ENCODE results near the gene PCCB.

- TF ChIP-seq AR (CRISPR knock-in tag; IDR thresholded peaks at IDR 0.05) (no peak), IRF2 (CRISPR knock-in tag; IDR thresholded peaks at IDR 0.05; ENCODE audit: borderline replicate concordance, low read depth) (no peak), CTCF (IDR thresholded peaks at IDR 0.05) (no peak), KAT7 (CRISPR knock-in tag; IDR thresholded peaks at IDR 0.05; ENCODE audit: borderline replicate concordance) (no peak), ATF6 (CRISPR knock-in tag; IDR thresholded peaks at IDR 0.05) (no peak), ZNF138 (CRISPR knock-in tag; conservative IDR thresholded peaks at IDR 0.05) (no peak), HMGXB4 (CRISPR knock-in tag; IDR thresholded peaks at IDR 0.05) (no peak), CBFB (CRISPR knock-in tag; IDR thresholded peaks at IDR 0.05; ENCODE audit: low read depth) (no peak), CREB1 (CRISPR knock-in tag; IDR thresholded peaks at IDR 0.05) (no peak), NR3C1 (CRISPR knock-in tag; conservative IDR thresholded peaks at IDR 0.05; ENCODE audit: low read depth) (no peak), TP53 (CRISPR knock-in tag; IDR thresholded peaks at IDR 0.05) (no peak), ZBTB21 (CRISPR knock-in tag; IDR thresholded peaks at IDR 0.05; ENCODE audit: borderline replicate concordance) (no peak)
Measured at GRCh38 chr3:136262559-136262958, 12.4 kb downstream of the PCCB start.
